A204.1 (cell line): Measurements from ENCODE around the gene GSX1.
"Not testable (repeated sequence)": the region's sequence is repeated elsewhere in the genome, so short reads cannot be mapped to it uniquely, and the experiment has no call there.

Experiments
- FAIRE-seq: peaks from 2 replicates; lab custom pipeline; 2012; peaks lifted over from hg19 to GRCh38; lab: Jason Lieb, UNC

GSX1 gene

DNA sequence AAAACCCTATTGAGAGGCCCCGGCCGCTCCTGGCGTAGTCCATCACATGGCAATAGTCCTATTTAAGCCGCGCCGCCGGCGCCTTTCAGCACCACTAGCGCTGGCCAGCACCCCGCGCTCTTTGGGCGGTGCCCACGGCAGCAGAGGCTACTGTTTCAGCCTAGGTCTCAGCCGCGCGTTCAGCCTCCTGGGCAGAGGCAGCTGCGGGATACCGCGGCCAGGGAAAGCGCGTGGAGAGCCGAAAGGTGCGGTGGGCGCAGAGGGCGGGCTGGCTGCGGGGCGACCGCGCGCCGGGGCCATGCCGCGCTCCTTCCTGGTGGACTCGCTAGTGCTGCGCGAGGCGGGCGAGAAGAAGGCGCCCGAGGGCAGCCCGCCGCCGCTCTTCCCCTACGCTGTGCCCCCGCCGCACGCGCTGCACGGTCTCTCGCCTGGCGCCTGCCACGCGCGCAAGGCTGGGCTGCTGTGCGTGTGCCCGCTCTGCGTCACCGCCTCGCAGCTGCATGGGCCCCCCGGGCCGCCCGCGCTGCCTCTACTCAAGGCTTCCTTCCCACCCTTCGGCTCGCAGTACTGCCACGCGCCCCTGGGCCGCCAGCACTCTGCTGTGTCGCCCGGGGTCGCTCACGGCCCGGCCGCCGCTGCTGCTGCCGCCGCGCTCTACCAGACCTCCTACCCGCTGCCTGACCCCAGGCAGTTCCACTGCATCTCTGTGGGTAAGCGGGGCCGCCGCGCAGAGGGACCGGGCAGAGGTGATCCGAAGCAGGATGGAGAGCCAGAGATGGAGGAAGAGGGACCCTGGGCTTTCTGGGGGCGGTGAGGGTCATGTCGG lies at the start of gene GSX1:
GSX1 (plus strand) TSS at position 91 of the 826 bp plus-strand sequence; CDS start at position 299, 208 bp downstream.
- FAIRE-seq, result no peak

DNA sequence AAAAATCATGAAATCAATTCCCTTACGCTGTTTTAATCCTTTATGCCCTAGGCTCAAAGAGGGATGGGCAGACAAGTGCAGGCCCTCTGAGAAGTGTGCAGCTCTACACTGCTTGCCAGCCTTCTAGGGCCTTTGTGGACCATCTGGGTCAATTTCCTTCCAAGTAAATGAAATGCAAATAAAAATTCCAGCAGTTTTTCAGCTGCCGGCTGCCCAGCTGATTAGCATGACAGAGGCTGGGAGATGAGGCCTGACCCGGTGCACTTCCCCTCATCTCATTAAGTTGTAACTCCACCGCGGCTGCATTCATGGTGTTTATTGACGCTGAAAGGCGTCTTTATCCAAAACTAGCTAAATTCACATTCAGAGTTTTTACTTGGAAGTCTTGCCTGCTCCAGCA lies 47.5 kb upstream of the GSX1 start:
- FAIRE-seq, result no peak

DNA sequence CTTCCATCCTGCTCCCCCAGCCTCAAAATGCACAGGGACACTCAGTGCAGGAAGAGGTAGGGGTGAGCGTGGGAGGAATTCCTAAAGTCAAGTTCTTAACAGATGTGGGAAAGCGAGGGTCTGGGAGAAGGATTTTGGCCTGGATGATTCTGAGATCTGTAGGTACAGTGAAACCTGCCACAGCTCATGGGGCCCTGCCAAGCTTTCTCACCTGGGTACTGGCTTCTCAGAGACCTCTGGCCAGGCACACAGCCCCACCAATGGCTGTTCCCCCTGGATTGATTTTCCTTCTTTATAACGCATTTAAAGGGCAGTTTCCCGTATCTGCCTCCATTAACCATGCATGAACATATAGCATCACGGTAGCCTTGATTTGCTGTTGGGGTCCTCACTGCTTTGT lies 47.0 kb upstream of the GSX1 start:
- no peak for FAIRE-seq

DNA sequence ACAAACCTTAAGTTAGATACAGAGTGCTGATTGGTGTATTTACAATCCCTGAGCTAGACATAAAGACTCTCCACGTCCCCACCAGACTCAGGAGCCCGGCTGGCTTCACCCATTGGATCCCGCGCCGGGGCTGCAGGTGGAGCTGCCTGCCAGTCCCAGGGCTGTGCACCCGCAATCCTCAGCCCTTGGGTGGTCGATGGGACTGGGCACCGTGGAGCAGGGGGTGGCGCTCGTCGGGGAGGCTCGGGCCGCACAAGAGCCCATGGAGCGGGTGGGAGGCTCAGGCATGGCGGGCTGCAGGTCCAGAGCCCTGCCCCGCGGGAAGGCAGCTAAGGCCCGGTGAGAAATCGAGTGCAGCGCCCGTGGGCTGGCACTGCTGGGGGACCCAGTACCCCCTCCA lies 44.1 kb upstream of the GSX1 start:
- not testable (repeated sequence) for FAIRE-seq

DNA sequence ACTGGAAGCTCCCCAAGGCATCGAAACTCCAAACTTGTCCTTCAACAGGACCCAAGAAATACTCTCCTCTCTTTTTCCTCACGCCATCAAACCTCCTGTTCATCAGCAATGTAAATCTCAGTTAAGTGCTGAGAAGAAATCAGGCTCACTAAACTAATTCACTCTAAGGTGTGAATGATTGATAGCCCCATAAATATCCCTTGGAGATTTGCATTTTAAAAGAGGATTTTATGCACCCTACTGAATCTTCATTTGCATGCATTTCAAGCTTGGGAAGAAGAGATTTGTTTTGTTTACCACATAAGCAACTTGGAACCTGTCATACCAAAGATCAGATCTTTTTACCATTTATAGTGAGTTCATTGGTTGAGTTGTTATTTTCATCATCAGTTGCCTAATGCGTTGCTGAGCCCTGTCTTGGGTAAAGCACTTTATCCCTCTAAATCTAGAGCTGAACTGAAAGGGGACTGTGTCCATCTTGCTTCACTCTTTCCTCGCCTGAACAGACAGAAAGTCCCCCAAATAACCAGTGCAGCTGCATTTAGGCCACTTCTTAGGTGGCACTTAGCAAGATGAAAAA lies 40.2 kb upstream of the GSX1 start:
- no peak for FAIRE-seq

DNA sequence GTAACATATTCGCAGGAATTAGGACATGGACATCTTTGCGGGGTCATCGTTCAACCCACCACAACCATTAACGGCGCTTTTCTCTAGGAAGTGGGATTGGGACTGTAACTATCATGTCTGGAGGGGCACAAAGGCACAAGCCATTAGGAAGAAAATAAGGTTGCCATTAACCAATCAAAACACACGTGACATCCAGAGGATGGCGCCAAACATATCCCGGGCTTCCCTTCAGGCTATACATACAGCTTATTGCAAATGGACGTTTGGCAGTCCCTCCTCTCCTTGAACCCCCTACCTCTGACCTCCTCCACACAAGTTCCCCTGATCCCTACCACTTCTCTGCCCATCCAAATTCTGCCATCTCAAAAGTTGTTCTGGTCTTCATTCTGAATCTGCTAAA lies 26.6 kb upstream of the GSX1 start:
- no peak for FAIRE-seq

DNA sequence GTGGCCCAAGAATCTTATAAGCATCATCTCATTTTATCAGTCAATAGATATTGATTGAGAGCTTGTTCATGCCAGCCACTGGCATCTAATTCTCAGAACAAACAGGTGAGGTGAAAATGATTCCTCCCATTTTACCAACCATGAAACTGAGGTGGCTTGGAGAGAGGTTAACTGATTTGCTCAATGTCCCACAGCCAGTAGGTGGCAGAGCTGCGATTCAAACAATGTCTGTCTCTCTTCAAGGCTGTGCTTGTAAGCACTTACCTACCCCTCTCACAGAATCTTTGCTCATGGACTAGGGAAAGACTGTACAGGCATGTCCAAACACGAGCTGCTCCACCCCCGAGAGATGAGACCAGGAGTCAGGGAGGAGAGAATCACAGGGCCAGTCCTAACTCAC lies 21.5 kb upstream of the GSX1 start:
- FAIRE-seq, result peak; percentile 51

DNA sequence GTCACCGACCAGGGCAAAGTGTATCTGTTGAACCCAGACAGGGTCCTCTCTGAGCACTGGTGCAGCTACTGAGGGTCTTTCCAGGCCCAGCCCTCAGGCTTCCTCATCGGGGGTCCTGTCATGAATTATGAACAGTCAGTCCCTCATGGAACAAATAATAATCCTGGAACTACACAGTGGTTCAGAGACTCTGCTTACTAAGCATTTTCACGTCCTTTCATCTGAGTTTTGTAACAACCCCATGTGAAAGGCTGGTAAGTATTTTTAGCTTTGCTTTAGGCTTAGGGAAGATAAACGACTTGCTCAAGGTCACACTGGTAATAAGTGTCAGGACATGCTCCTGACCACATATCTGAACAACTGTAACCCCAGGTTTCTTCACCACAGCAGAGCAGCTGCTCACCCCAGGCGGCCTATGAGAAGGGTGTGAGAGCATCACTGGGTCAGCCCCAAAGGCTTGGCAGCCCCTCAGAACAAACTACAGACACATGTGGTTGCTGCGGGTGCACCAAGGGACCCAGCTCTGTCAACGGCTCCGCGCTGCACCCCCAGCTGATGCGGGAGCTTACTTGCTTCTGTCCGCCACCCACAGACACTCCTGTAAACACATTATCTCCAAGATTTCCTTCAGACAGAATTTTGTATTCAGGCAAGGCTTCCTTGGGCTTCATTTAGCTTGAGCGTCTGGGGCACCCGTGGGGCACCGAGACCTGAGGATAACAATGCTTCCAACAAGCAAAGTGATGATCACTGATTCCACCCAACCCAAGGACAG lies 19.4 kb upstream of the GSX1 start:
- no peak for FAIRE-seq

DNA sequence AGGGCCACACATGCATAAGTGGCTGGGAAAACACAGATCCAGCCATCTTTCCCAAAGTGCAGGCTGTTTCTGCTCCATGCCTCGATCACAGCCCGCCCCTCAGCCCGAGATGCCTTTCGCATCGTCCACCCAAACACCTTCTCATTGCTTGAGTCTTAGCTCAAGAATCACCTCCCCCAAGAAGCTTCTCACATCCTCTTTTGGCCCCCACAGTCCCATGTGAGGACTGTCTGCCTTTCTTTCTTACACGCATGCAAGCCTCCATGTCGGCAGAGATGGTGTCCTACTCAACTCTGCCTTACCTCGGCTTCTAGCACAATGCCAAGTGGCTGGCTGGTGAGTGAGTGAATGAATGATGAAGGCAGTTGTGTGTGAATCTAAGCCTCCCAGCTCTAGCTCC lies 18.1 kb upstream of the GSX1 start:
- FAIRE-seq, result no peak

DNA sequence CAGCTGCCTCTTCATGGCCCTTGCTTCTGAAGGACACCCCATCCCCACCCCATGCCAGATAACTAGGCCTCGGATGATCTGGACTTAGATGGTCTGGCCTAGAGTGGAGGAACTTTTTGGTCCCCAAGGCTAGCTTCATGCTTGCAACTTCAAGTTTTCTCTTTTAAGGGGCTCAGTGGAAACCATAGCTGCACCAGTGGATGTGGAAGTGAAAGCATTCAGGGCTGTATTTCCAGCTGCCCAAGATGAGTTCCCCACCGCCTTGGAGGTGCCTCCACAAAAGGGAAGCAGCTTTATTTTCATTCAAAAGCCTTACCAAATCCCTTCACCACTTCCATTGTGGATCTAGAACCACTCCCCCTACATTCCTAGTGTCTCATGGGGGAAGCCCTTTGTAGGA lies 17.6 kb upstream of the GSX1 start:
- FAIRE-seq, result no peak

DNA sequence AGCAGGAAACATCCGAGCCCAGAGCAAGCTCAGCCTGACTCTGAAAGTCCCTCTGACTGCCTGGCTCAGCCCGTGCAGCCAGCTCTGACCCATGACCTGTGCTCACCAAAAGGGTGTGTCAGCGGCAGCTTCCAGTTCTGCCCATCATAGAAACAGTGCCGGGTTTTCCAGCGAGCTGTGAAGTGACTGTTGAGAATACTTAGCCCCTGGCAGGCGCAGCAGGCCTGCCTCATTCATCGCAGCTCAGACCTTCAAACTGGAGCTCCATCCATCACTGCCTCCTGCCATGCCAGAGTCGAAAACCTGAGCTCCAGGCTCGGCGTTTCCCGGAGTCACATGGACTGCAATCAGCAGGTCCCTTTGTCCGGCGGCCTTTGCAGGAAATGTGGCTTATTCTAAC lies 16.3 kb upstream of the GSX1 start:
- FAIRE-seq, result no peak

DNA sequence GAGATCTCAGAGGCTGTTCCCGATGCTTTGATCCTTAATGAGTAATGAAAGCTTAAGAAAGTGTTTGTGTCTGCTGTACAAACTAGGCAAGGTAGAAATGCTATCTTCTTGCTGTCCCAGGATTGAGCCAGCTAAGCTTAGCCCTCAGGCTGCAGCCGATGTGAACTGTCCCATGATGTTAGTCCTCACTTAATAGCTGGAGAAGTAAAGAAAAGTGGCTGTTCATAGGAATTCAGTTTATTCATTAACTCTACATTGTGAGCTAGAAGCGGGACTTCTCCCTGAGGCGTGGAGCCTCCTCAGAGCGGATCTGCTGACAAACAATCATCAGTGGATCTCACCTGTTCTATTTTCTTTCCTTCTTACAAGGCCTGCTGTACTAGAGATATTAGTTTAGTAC lies 10.1 kb upstream of the GSX1 start:
- FAIRE-seq, result no peak

DNA sequence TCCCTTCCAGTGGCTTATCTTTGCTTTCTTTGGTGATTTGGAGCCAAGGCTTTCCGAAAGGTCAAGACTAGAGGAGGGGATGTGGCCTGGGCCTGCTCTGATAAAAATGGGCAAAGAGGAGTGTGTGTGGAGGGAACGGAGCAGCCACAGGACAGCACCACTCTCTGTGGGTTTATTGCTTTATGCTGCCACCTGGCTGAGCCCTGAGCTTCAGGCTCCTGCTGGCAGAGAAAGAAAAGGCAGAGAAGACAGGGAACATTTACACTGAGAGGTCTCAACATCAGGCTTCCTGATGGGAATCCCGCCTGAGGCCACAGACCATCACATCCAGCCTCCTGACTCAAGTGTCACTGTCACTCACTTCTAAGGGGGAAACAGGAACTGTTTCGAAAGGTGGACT lies 9.2 kb upstream of the GSX1 start:
- FAIRE-seq, result no peak

DNA sequence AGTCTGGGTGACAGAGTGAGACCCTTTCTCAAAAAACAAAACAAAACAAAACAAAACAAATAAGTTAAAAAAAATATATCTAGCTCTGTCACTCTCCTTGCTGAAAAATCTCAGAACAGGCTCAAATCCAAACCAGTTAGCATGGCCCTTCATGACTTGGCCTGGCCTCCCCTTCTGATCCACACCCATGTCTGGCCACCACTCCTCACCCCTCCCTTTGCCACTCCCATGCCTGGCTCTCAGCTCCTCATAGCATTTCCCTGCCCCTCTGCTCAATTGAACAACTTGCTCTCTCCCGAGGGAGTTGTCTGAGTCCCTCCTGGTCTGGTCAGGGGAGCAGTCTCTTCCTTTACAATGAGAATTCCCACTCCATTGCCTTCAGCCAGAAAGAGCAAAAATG lies 4.0 kb upstream of the GSX1 start:
- no peak for FAIRE-seq

DNA sequence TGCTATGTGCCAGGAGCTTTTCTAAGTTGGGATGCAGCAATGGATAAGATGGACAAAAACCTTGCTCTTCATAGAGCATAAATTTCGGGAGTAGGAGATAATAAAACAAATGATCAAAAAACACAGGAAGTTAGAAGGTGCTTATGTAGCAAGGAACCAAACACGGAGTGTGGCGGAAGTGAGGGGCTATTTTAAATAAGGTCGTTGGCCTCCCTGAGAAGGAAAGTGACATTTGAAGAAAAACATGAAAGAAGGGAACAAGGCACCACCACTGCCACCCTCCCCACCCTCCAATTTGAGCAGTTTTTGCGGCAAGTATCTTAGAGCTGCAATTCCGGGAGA lies 3.2 kb upstream of the GSX1 start:
- no peak for FAIRE-seq

DNA sequence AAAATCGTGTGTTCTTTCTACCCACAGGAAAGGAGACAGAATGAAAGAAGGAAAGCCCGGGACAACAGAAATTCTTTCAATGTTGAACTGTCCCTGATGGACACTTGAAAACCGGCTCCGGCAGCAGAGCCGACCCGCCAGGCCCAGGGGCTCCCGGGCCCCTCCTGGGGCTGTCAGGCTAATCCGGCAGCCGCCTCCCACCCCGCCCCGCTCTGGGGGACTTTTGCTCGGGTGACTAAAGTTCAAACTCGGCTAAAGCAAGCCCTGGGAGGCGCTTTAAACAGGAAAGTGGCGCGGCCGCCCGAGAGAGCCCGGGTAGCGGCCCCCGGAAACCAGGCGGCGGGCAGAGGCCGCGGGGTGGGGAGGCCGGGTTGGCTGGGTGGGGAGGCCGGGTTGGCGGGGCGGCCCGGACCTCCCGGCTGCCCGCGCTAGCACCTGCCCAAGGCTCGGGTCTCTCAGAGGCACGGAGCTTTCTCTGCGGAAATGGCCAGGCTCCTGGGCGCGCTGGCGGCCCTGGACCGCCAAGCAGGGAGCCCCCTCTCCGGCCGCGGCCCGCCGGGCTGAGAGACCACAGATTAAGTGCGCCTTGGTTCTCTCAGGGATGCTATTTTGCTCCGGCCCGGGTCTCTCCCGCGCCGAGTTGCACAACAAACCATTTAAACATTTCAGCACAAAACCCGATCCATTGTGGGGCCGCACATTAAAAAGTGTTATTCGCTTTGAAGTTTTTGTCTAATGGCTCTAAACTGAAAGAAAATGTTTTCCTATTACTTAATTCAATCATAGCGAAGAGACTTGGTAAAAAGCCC lies 2.6 kb upstream of the GSX1 start:
- FAIRE-seq, result no peak

DNA sequence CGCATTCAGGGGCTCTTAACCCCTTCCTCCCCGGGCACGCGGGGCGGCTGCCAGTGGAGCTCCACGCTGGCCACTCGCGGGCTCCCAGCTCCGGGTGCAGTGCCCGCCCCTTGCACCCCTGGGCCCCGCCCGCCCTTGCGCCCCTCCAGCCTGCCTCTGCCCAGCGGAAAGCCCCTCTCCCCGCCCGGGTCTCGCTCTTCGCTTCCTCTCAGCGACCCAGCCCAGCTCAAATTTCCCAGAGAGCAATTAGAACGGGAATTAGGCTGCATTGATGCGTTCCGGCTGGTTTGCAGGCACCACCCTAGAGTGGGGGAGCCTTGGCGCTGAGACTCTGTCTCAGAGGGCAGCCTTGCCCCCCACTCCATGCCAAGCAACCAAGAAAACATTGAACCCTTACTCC lies 1.8 kb upstream of the GSX1 start:
- no peak for FAIRE-seq

DNA sequence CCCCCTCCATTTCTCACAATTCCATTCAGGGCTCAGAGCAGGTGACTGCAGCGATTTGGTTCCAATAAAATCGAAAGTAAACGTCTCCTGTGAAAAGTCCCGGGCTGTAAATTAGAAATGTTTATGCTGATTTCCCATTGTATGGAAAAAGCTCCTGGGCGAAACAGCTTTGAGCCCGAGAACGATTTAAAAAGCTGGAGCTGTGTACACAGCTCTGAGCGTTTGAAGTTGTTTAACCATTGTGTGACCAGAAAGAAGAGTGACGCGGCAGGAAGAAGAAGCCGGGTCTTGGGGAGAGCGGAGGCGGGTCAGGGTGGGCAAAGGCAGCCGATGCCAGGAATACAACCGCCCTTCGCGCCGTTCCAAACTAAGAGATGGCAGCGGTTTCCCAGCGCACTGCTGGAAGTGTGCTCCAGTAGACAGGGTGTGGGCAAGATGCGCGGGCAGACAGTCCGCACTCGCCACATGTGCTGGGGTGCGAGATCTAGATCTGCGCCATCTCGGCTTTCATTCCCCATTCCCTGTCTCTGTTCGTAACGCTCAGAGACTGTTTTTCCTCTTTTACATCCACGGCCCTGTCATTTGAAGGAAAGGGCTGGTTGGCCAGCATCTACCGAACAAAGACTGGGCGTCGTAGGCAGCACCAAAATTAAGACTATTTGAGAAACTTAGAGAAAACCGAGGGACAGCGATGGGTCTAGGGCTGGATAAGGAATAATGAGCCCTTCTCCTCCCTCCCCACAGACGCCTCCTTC lies 960 bp upstream of the GSX1 start:
- FAIRE-seq, result no peak

DNA sequence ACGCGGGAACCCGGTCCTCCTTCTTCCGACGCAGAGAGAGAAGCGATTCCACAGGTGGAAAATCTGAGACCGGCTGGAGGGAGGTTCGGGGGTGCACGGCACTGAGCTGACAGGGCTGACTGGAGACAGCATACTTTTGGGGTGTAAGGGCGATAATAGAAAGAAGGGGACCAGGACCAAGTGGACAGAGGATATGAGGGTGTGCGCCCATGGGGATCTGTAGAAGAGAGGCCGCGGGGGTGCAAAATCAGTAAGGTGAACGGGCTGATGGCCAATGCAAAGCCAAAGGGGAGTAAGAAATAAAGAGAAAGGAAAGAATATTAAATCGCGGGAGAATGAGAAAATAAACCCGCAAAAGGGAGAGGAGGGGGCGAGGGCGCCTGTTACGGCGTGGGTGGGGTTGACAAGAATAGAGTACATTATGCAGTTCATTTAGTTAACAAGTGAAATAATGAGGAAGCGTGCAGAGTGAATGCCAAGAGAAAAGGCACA lies 336 bp upstream of the GSX1 start:
- FAIRE-seq, result no peak

DNA sequence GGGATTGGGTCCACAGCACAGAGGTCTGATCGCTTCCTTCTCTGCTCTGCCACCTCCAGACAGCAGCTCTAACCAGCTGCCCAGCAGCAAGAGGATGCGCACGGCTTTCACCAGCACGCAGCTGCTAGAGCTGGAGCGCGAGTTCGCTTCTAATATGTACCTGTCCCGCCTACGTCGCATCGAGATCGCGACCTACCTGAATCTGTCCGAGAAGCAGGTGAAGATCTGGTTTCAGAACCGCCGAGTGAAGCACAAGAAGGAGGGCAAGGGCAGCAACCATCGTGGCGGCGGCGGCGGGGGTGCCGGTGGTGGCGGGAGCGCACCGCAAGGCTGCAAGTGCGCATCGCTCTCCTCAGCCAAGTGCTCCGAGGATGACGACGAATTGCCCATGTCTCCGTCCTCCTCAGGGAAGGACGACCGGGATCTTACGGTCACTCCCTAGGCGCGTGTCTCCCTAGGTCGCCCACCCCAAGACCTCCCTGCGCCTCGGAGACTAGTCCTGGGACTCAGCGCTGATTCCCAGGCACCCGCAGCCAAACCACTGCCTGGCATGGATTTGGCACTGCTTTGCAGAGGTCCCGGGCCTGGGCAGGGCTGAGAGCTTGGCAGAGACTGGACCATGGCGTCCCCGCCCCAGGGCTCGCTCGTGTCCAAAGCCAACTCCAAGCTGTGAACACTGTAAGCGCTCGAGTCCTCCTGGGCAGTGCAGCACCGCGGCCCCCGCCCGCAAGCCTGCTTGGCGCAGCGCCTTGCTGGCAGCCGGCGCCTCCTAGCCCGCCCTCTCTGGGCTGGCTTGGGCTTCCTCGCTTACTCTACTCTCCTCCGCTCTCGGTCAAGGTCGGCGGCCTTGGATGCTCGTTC lies 1.5 kb downstream of the GSX1 start:
- no peak for FAIRE-seq

DNA sequence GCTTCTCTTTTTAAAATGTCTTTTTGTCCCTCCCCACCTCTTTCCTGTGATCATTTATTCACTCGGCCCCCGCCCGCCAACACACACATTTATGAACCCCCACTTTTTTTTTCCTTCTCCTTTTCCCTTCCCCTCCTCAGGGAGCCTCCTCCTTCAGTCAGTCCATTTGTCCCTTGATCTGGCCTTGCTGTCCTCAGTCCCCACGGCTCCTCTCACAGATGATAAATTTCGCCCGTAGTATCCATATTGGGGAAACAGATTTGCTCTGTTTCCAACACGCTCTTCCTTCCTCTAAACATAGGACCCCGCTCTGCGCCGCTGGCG lies 2.0 kb downstream of the GSX1 start:
- no peak for FAIRE-seq
